Brain pericyte (primary cell): ENCODE results near the gene MFSD6.
"Not testable (repeated sequence)": the region's sequence is repeated elsewhere in the genome, so short reads cannot be mapped to it uniquely, and the experiment has no call there.

Experiments
- DNase-seq: peaks from one replicate; pipeline ENCODE4 v3.0.0-alpha.2; 2012; ENCODE audit warnings: low read depth, low spot score

The MFSD6 gene

GRCh38 chr2:190407662-190408537, at the start of gene MFSD6:
Gene MFSD6, plus strand, starts transcription at chr2:190408355. Its CDS starts 27,675 bp downstream, at chr2:190436030.
- no peak for DNase-seq

GRCh38 chr2:190358655-190359448, 49.3 kb upstream of the MFSD6 start:
- not testable (repeated sequence) for DNase-seq

DNA sequence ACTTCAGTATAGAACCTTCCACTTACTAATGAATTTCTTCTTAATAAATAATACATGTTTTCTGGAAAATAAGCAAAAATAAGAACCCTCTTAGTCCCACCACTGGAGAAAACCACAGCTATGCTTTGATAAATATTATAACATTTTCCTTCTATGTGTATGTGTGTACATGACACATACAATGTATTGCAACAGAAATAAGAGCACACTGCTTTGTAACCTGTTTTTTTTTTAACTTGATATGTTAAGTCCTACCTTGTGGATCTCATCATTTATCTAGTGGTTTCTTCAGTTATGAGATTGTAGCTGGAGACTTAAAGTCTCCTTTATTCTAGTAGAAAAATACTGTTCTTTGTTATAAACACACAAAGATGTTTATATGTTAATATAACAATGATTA, 47.6 kb upstream of the MFSD6 start:
- DNase-seq: no peak

DNA sequence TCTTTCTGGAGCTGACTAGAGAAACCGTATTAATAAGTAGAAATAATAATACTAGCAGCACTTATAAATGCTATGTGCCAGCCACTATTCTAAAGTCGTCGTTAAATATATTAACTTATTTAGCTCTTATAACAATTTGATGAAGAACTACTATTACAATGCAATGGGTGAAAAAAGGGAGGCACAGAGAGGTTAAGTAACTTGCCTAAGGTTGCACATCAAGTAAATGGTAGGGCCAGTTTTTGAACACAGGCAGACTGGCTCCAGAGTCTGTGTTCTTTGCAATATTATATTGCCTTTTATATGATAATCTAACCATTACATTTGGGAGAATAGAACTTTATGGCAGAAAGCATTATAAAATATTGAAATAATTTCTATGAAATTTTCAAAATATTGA, 47.2 kb upstream of the MFSD6 start:
- DNase-seq: no peak

- DNase-seq: no peak
Measured at GRCh38 chr2:190361572-190361971, 46.6 kb upstream of the MFSD6 start.

GRCh38 chr2:190362894-190363293, 45.3 kb upstream of the MFSD6 start:
- no peak for DNase-seq

- no peak for DNase-seq
Measured at GRCh38 chr2:190365499-190366204, 42.5 kb upstream of the MFSD6 start.

DNA sequence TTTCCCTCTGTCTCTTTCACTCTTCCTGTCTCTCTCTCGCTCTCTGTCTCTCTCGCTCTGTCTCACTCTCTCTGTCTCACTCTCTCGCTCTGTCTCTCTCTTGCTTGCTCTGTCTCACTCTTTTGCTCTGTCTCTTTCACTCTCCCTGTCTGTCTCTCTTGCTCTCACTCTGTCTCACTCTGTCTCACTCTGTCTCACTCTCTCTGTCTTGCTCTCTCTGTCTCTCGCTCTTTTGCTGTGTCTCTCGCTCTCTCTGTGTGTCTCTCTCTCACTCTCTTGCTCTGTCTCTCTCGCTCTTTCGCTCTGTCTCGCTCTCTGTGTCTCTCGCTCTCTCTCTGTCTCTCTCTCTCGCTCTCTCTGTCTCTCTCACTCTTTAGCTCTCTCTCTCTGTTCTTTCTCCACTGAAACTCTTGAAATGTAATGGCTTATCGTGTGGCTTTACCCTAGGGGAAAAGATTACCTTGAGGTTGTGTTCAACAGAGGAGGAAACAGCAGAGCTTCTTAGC, 41.9 kb upstream of the MFSD6 start:
- no peak for DNase-seq

GRCh38 chr2:190367091-190367490, 41.1 kb upstream of the MFSD6 start:
- DNase-seq: no peak

DNA sequence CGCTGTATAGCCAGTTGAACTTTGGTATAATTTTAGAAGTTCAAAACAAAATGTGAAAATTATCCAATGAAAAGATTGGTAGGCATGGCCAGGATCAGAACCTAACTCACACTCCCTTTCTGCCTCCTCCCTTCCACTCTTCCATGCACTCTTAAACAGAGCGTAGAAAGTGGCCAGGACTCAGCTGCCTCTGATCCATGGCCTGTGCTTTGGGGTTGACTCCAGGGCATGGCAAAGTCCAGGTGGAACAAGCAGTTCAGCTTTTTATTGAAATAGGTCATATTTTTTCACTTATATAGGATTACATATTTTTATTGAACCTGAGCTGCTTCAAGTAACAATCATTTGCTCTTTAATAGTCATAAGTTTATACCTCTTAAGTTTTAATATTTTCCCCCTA, 38.5 kb upstream of the MFSD6 start:
- DNase-seq: no peak

DNA sequence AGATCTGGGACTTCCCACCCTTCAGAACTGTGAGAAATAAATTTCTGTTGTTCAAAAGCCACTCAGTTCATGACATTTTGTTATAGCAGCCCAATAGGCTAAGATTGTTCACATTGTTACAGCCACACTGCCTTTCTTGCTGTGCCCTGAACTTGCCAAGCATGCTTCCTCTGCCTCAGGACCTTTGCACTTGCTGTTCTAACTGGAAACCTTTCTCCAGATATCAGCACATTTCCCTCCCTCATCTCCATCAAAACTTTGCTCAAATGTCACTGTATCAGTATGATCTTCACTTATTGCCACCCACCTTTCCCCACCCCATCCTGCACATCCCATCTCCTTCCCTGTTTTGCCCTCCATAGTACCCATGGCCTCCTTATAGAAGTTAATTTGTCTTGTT, 32.1 kb upstream of the MFSD6 start:
- no peak for DNase-seq

- no peak for DNase-seq
Measured at GRCh38 chr2:190376591-190377245, 31.4 kb upstream of the MFSD6 start.

DNA sequence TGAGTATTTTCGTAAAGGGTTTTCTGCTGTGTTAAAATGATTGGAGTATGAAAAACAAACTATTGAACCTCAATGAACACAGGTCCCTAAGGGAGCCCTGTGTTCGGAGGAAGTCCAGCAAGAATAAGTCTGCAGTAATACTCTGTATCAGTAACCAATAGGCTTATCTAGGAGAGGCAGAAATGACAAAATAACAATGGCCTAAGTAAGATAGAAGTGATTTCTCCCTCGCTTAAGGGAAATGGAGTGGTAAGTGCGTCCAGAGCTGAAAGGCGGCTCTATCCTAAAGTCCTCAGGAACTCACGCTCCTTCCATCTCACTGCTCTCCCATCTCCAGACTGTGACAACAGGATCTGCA, 29.3 kb upstream of the MFSD6 start:
- DNase-seq: no peak

DNA sequence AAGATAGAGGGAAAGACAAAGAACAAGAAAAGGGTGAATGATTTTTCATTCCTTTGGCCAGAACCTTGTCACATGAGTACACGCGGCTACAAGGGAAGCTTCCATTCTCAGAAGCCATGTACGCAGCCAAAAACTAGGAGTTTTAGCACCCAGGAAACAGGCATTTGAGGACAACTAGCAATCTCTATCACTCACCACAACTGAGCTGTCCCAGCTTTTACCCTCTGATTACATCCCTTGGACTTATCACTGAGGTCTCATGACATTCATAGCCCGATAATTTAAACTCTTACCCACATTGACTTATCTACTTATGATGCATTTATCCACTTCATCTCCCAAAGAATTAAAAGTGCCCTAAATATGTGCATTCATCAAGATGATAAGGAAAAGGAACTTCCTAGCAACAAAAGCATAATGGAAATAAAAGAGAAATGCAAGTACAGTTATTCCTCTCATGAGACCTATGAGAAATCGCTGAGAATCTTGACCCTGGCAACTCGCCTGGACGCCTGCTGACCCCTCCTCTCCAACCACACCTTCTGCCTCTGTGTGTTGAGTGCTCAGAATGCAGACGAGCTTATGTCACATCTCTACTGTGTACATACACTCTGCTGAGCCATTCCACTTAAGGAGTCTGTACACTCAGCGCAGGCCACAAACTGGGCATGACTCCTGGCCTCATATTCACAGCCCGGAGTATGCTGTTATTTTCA, 28.7 kb upstream of the MFSD6 start:
- DNase-seq: no peak

DNA sequence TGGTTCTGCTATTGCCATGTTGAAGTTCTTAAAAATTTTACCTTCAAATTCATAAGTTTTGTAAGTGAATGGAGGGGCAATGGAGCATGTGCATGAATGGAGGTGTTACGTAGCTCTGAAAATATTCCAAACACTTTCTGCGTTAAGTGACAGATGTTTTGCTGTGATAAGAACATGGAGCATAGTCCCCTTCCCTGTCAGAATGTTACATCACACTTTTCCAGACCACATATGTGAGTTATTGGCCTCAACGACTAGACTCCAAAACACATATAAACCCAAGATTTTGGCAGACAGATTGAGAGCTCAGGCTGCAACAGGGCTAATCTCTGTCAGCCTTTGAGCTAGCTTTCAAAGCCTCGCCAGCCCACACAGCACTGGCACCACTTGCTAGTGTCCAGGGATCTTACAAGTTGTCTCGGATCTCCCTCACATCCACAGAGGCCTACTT, 27.2 kb upstream of the MFSD6 start:
- DNase-seq: no peak

DNA sequence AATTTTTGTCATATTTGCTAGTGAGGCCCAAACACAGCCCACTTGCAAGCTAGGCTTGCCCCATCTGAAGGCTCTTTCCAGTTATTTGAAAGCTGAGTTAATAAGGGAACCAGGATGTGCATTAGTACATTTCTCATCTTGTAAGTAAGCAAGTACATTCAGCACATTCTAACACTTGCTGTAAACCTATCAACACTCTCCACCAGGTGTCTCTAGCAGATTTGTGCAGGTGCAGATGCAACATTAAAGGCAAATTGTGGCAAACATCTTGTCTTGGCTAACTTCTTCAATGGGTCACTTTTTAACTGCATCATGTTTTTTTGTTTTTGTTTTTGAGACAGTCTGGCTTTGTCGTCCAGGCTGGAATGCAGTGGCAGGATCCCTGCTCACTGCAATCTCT, 25.3 kb upstream of the MFSD6 start:
- no peak for DNase-seq

GRCh38 chr2:190387422-190387821, 20.7 kb upstream of the MFSD6 start:
- no peak for DNase-seq

DNA sequence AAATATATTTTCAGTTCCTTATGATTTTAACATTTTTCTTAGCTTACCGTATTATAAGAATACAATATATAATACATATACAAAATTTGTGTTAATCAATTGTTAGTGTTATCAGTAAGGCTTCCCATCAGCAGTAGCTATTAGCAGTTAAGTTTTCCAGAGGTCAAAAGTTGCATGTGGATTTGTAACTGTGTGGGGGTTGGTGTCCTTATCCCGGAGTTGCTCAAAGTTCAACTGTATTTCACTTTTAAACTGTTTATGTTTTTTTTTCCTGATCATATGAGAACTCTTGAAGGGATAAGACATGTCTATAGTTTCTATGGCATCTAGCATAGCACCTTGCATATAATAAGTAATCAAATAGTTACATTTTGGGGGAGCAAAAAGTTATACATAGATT, 11.9 kb upstream of the MFSD6 start:
- DNase-seq: no peak

DNA sequence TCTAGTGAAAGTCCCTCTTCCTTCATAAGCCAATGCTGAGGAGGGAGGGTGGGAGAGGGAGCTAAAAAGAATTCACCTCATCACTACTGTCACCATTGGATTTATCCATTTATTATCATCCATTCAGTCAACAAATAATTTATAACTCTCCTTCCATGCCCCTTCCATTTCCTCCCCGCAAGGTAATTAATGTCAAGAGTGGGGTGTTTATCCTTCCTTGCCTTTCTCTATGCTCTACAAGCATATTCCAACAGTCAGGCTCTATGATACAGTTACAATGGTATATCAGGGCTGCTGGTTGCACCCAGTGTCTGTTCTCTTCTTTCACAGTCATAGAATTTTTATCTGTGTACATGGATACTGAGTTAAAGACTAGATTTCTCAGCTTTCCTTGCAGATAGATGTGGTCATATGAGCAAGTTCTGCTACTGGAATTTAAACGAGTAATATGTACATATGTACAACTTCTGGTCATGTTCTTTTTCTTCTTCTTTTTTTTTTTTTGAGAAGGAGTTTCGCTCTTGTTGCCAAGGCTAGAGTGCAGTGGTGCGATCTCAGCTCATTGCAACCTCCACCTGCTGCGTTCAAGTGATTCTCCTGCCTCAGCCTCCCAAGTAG, 5.1 kb upstream of the MFSD6 start:
- no peak for DNase-seq

DNA sequence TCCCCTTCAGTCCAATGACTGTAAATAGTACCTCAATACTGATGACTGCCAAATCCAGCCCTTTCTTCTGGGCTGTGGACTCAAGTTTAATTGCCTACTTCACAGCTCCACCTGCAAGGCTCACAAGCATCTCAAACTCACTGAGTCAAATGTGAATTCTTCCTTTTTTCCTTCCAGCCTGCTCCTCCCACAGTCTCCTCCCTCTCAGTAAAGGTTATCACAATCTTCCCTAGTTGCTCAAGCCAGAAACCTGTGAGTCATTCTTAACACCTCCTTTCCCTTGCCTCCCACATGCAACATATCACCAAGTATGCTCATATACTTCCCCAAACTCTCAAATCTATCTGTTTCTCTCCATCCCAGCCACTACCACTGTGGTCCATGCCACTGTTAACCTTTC, 3.7 kb upstream of the MFSD6 start:
- no peak for DNase-seq
